GM19467 (cell line): Measurements from ENCODE around the gene PRR35.
"Not testable (repeated sequence)": the region's sequence is repeated elsewhere in the genome, so short reads cannot be mapped to it uniquely, and the experiment has no call there.

Source experiments
- ATAC-seq: cut with Tn5 transposase; IDR thresholded peaks from one replicate; pipeline ENCODE4 v1.9.1; 2021; ENCODE audit warnings: mild to moderate bottlenecking, moderate library complexity; ENCODE audit not compliant: unreplicated experiment

PRR35 gene

DNA sequence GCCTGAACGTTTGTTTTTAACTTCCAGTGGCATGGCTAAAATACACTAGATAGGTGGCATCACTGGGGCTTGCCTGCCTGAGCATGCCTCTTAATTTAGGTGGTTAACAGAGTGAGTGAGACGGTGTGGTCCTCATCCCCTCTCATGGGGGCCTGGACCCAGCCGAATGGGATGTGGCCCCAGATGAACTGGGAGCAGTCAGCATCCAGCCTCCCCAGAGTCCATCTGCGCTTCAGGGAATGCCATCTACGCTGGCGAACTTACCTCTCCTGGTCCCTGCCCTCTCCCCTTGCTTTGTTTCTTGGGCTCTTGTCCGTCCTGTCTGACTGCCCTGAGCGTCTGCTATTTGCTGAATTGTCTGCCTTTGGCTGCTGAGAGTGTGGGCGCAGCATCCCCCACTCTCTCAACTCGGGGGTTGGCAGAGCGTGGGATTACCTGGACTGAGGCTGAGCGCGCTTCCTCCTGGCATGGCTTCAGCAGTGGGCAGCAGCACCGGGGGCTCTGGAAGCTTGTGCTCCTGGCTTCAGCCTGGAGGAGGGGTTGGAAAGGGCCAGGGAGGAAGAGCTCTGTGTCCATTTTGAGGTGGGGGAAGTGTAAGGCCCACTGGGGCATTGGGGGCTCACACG lies 31.8 kb downstream of the PRR35 start:
- ATAC-seq = no peak

DNA sequence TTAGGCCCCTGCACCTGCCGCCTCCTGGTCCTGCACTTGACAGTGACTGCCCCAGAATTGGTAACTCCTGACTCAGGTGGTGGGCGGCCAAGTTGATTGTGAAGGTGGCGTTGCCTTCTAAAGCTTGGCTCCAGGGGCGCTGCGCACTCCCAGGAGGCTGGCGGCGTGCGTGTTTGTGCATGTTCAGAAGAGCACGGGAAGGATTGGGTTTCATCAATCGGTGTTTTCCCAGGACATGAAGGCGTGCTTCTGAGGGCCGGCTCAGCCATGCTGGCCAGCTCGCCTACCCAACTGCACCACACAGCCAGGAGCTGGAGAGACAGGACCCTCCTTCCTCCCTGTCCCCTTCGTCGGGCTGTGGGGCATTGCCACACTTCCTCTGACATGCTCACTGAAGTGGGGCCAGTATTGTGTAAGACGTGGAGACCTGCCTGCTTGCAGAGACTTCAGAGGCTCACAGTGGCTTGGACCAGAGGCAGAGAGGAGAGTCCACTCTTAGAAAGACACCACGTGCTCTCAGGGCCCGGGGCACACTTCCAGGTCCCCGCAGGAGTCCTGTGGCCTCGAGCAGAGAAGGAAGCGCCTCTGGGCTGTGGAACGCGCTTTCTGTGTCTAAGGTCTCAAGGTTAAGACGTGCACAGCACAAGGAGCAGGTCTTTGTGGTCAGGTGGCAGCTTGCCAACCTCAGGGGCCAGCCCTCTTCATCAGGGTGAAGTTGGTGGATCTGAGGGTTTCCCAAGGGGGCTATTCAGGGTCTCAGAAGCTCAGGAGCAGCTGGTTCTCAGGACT lies 32.5 kb downstream of the PRR35 start:
- ATAC-seq = no peak

DNA sequence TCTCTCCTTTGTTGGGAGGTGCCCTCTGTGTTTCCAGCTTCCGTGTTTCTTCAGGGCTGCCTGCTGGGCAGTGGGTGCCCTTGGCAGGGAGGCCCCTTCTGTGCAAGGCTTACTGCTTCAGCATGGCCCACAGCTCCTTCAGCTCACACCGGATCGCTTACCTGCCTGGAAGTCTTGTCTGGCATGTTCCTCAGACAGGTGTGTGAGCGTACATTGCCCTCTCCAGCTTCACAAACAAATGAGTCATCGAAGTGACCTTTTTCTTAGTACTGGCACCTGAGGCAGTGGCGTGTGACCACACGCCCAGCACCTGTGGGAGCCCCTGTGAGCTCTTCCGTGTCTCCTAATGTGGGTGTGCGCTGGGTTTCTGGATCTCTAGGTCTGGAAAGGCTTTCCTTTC lies 33.2 kb downstream of the PRR35 start:
- ATAC-seq = no peak

DNA sequence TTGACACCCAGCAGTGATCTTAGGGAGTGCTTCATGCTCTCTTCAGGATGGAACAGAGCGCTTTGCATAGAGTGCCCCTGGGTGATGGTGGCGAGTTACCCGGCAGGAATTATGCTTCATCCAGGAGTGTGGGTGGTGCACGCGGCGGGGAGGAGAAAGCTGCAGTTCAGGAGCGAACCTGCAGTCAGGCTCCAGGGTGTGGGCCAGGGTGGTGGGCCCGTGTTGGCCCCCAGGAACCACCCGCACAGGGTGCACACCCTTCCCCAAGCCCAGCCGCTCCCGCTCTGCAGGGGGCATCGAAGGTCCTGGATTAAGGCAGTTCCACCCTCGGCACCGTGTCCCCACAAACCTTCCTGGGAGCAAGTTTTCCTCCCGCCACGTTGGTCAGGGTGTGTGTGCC lies 33.6 kb downstream of the PRR35 start:
- ATAC-seq = no peak

DNA sequence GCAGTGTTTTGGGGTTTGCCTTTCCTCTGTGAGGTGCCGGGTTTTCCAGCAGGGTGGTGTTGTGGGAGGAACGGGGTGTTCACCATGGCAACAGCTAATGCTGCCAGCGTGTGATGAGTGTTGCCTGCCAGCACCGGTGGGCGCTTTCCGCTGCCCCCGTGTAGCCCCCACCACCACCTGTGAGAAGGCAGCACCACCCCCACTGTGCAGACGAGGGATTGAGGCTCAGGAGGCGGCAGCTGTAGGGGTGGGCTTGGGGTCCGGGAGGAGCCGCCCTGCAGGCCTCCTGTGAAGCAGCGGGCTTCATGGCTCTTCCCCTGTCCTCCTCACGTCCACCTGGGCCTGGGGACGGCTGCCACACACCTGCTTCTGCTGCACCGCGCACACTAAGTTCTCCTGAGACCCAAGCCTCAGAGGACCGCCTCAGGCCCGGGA lies 34.9 kb downstream of the PRR35 start:
- no peak for ATAC-seq

DNA sequence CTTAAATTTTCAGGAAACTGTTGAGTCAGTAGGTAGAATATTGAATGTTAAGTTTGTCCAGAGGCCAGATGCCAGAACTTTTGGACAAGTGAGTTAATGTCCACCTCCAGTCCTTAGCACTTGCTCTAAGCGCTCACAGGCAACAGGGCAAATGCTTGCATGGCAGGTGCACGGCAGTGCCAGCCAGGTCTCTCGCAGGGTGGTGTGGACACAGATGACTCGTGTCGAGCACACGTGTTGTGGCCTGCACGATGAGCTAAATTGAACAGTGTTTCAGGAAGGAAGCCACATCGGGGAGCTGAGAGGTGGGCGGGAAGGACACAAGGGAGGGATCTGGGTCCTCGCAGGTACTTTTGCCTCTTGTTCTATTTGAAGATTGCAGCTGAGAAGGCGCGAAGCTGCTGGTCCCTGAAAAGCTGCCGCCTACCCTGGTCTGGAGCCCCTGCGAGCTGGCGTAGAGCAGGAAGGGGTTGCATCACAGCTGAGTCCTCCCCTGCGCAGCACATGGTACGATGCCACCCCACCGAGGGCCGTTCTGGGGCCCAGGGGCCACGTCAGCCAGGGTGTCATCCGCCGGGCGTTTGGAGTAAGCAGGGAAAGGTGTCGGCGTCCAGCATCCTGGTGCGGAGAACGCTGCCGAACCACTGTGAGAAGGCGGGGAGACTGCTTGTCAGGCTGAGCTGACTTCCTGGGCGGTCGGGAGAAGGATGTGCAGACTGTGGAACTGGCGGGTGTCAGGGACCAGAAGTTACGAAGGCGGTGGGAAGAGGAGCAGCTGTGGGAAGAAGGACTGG lies 35.9 kb downstream of the PRR35 start:
- no peak for ATAC-seq

DNA sequence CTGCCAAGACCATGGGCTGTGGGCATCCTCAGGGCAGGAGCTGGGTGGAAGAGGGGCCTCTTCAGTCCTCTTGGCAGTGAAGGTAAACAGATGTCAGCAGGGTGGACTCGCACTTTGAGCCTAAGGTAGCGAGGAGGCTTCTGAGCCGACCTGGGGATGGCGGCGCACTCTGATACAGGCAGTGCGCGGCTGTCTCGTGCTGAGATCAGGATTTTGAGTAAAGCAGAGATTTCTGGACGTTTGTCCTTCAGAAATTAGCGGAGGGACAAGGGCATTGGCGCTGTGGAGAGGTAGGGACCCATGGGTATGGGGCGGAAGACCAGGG lies 36.5 kb downstream of the PRR35 start:
- ATAC-seq = no peak

DNA sequence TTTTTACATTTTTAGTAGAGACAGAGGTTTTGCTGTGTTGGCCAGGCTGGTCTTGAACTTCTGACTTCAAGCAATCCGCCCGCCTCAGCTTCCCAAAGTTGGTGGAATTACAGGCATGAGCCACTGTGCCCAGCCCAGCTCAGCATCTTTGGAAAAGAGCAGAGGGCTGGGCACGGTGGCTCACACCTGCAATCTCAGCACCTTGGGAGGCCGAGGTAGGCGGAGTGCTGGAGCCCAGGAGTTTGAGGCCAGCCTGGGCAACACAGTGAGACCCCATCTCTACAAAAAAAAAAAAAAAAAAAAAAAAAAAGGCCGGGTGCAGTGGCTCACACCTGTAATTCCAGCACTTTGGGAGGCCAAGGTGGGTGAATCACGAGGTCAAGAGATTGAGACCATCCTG lies 37.5 kb downstream of the PRR35 start:
- ATAC-seq = not testable (repeated sequence)

DNA sequence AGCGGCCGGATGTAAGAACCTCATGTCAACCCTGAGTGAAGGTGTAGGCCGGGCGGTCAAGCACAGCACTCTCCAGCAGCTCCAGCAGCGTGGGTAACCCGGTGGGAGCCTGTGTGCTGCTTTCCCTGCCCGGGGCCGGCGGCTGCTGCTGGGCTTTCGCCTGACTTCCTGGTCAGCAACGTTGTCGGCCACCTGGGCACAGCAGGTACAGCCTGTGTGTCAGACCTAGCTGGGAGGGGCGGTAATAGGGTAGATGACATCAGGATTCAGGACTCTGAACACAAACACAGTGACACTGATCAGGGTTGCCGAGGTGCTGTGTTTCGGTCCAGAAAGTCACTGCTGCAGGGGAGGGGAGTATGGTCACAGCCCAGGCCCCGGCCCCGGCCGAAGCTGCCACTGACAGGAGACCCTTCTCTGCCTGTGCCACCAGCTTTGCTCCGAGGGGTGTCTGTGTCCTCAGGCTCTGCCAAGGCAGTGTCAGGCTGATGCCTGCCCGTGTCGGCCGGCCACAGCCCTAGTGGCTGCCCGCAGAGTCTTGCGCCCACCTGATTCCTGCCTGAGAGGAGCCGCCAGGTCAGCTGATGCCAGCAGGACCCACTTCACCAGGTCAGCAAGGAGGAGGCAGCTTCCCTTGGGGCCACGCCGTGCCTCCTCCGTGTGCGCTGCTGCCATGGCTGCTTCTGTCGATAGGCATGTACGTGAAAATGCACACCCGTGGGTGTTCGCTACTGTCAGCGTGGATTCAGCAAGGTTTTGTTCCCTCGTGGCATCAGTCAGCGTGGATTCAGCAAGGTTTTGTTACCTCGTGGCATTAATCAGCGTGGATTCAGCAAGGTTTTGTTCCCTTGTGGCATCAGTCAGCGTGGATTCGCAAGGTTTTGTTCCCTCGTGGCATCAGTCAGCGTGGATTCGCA lies 38.9 kb downstream of the PRR35 start:
- ATAC-seq = no peak

DNA sequence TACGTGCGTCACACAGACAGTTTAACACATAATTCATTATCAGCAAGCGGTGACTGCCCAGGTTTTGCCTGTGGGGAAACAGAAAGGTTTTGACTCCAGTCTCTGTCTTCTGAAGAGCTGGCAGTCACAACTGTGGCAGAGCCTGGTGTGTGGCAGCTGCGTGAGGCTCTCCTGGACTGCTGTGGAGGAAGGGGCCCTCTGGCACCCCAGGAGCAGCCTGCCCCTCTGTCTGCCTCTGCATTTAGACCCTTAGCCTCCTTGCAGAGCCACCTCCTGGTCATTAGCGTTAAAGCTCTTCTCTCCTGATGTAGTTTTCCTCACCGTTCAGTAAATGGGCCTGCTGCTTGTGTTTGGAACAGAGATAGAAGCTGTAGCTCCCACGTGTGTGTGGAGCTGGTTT lies 40.6 kb downstream of the PRR35 start:
- no peak for ATAC-seq

DNA sequence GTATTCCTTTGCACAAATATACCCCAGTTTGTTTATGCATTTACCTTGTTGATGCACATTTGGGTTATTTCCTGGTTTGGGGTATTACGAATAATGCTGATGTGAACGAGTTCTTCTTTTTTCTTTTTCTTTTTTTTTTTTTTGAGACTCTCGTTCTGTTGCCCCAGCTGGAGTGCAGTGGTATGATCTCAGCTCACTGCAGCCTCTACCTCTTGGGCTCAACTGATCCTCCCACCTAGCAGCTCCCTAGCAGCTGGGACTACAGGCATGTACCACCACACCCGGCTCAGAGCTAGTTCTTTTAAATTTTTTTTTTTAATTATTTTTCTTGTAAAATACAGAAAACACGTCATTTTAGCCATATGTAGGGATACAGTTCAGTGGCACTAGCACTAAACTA lies 43.7 kb downstream of the PRR35 start:
- no peak for ATAC-seq

DNA sequence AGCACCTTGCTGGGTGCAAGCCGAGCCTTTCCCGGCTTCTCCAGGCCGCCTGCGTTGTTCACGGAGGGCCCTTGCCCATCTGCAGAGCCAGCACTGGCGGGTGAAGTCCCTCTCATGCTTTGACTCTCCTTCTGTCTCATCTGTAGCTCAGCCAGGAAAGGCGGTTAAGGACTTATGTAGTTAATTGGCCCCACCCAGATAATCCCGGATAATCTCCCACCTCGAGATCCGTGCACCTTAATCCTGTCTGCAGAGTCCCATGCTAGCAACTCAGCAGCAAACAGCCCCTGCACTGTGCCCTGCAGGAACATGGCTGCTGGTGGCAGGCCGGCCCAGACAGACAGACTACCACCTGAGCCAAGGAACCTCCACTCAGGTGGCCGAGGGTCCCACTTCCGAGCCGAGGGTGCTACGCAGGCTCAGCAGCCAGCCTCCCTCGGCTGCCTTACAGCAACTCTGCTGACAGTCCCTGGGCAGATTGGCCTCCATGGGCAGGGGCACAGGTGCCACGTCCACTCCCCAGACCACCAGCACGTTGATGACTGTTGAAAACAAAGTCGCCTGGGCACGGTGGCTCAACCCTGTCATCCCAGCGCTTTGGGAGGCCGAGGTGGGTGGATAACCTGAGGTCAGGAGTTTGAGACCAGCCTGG lies 46.6 kb downstream of the PRR35 start:
- ATAC-seq = no peak

DNA sequence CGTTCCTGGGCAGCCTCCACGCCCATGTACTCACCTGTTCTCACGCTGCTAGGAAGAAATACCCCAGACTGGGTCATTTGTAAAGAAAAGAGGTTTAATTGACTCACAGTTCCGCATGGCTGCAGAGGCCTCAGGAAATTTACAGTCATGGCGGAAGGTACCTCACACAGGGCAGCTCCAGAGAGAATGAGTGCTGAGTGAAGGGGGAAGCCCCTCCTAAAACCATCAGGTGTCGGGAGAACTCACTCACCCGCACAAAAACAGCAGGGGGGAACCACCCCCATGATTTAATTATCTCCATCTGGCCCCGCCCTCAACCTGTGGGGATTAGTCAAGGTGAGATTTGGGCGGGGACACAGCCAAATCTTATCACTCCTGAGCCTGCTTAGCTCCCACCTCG lies 47.8 kb downstream of the PRR35 start:
- no peak for ATAC-seq

DNA sequence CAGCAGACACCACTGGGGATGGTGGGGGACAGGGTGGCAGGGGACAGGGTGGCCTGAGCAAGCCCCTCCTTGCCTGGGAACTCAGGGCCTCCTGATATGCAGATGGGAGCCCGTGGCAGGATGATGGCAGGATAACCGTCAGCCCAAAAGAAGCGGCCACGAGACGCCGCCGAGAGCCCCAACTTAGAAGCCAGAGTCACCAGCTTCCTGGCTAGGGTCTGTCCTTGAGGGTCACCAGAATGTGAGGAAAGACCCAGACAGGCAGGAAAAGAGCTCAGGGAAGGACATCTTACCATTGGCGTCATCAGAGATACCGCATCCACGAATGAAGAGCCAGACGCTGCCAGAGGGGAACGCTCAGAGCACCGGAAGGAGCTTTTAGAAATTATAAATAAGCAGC lies 49.1 kb downstream of the PRR35 start:
- no peak for ATAC-seq

DNA sequence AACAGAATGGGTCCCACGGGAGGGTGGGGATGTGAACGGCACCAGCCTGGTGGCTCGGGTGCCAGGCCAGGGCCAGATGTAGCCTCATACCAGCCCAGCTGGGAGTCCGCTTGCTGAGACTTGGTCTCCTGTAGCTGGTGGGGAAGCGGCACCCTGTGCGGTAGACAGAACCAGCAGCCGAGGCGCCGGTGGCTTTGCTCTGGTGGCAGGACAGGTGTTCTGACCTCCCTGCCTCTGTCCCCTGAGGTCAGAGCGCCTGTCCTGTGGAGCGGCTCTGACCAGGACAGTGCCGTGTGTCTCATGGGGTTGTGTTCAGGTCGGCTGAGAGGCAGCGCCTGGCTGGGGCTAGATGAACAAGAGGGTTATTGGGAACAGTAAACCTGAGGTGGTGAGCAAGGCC lies 49.8 kb downstream of the PRR35 start:
- ATAC-seq = no peak

DNA sequence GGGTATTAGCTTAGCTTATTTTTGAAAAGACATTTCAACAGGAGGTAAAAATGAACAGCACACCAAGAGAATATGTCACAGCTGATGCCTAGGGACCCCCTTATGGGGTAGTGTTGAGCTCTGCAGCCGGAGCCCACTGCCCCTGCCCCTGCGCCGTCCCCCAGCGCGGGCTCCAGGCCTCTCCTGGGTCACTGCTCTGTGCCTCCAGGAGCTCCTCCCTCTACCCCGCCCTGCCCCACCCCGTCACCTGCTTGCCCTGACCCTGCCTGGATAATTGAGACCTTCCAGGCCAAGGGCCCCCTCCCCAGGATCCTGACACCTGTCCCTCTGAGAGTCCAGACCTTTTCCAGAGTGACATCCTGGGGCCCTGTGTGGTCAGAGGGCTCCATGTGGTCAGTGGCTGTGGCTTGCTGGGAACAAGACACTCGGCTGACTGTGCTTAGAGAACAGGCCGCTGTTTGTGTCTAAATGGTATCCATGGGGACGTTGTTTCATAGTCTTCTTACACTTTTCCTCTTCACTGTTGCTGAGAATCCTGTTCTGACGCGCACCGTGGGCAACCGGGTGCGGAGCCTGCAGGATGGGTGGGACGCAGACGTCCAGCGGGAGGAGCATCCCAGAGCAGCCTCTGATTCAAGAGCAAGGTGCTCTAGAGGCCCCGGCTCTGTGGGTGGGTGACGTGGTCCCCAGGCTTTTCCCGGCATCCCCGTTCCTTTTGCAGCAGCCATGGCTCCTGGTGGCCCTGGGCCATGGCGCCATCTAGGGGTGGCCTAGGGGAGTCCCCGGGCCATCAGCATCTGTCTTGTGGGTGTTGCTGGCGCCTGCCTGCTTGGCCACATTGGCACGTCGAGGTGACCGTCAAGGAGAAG lies 50.6 kb downstream of the PRR35 start:
- ATAC-seq = no peak

DNA sequence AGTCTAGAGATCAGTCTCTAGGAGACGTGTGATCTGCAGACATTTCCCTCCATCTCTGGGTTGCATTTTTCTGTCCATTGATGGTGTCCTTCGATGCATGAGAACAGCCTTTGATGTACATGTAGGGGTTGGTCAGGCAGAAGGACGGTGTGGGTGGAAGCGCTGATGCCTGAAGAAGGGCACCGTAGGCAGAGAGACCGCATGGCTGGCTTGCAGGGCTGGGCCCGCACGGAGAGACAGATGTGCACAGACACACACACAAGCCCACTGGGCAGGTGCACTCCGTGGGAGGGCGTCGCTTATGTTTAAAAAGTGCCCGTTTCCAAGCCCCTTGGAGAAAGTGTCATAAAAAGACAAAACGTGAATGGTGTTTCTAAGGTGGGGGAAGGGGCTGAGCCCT lies 54.9 kb downstream of the PRR35 start:
- ATAC-seq = no peak
